Measurements from ENCODE around the gene ATL3. TPM values are rescaled to one million over a fixed set of nuclear protein-coding genes. Genes with fewer than 3 reads are reported as not detected.
"Not testable (repeated sequence)": the region's sequence is repeated elsewhere in the genome, so short reads cannot be mapped to it uniquely, and the experiment has no call there.

The ATL3 gene
- total and polyA plus RNA-seq, 2 experiments from 2014 or later = 3.1 to 3.8 TPM

- Histone ChIP-seq H3K36me3 (no peaks in the 10 kb centered on the region), H3K27ac (no peak overlapping the region), H3K27me3 (peaks cover 43% of the 10 kb centered on the region), H3K9me3 (ENCODE audit: low read depth) (no peaks in the 10 kb centered on the region), H3K4me1 (ENCODE audit: low read depth) (no peaks in the 10 kb centered on the region), H3K4me3 (no peak overlapping the region)
- no peak for TF ChIP-seq CTCF (IDR thresholded peaks at IDR 0.05; ENCODE audit: low read depth, low read length)
- no peak for DNase-seq (ENCODE audit: low read depth in 1 of 2, low spot score in 1 of 2)
These were observed 60.4 kb downstream of the ATL3 start for GRCh38 chr11:63610604-63611394.

GRCh38 chr11:63609971-63610580 is 61.1 kb downstream of the ATL3 start:
- no peak overlapping the region for H3K4me3 ChIP-seq
- no peaks in the 10 kb centered on the region for H3K9me3 ChIP-seq (ENCODE audit: low read depth)
- H3K27me3 ChIP-seq = peaks cover 43% of the 10 kb centered on the region
- DNase-seq (ENCODE audit: low read depth in 1 of 2, low spot score in 1 of 2) = no peak
- TF ChIP-seq CTCF (IDR thresholded peaks at IDR 0.05; ENCODE audit: low read depth, low read length) = no peak
- no peaks in the 10 kb centered on the region for H3K36me3 ChIP-seq
- no peak overlapping the region for H3K27ac ChIP-seq
- no peaks in the 10 kb centered on the region for H3K4me1 ChIP-seq (ENCODE audit: low read depth)

GRCh38 chr11:63609536-63609935 is 61.6 kb downstream of the ATL3 start:
- no peak for DNase-seq (ENCODE audit: low read depth in 1 of 2, low spot score in 1 of 2)
- no peak overlapping the region for H3K27ac ChIP-seq

GRCh38 chr11:63608353-63609345 is 62.5 kb downstream of the ATL3 start:
- peaks cover 38% of the 10 kb centered on the region for H3K27me3 ChIP-seq
- TF ChIP-seq CTCF (IDR thresholded peaks at IDR 0.05; ENCODE audit: low read depth, low read length) = no peak
- no peak overlapping the region for H3K27ac ChIP-seq
- H3K4me3 ChIP-seq = no peak overlapping the region
- no peaks in the 10 kb centered on the region for H3K4me1 ChIP-seq (ENCODE audit: low read depth)
- H3K9me3 ChIP-seq (ENCODE audit: low read depth) = no peaks in the 10 kb centered on the region
- DNase-seq (ENCODE audit: low read depth in 1 of 2, low spot score in 1 of 2) = peak in 1 of 2 donors; percentile 76
- H3K36me3 ChIP-seq = no peaks in the 10 kb centered on the region

More at GRCh38 chr11:63609536-63609935, 61.6 kb downstream of the ATL3 start:
- Histone ChIP-seq H3K36me3 (no peaks in the 10 kb centered on the region), H3K9me3 (ENCODE audit: low read depth) (no peaks in the 10 kb centered on the region), H3K4me3 (no peak overlapping the region), H3K27me3 (peaks cover 43% of the 10 kb centered on the region), H3K4me1 (ENCODE audit: low read depth) (no peaks in the 10 kb centered on the region)
- TF ChIP-seq CTCF (IDR thresholded peaks at IDR 0.05; ENCODE audit: low read depth, low read length) = no peak

- Histone ChIP-seq H3K4me3 (no peak overlapping the region), H3K27me3 (no peaks in the 10 kb centered on the region), H3K27ac (no peak overlapping the region), H3K9me3 (ENCODE audit: low read depth) (no peaks in the 10 kb centered on the region), H3K4me1 (ENCODE audit: low read depth) (peaks cover 5% of the 10 kb centered on the region), H3K36me3 (no peaks in the 10 kb centered on the region)
- TF ChIP-seq CTCF (IDR thresholded peaks at IDR 0.05; ENCODE audit: low read depth, low read length) = no peak
- DNase-seq (ENCODE audit: low read depth in 1 of 2, low spot score in 1 of 2) = peak in 1 of 2 donors; percentile 88
These were observed 68.0 kb downstream of the ATL3 start for GRCh38 chr11:63603180-63603518.

- H3K4me1 ChIP-seq (ENCODE audit: low read depth); H3K27ac ChIP-seq; H3K4me3 ChIP-seq; H3K9me3 ChIP-seq (ENCODE audit: low read depth); H3K36me3 ChIP-seq; H3K27me3 ChIP-seq: not testable (repeated sequence)
- peak in 1 of 2 donors; percentile 78 for DNase-seq (ENCODE audit: low read depth in 1 of 2, low spot score in 1 of 2)
These were observed 68.6 kb downstream of the ATL3 start for GRCh38 chr11:63602290-63603179.
